Immature natural killer cell (primary cell): ENCODE data around the gene PTPRF. TPM values are rescaled to one million over a fixed set of nuclear protein-coding genes. Genes with fewer than 3 reads are reported as not detected.

Source experiments
- DNase-seq, 3 donors: peaks; one replicate each; pipeline ENCODE4 v3.0.0; 2022; ENCODE audit warnings: mixed read lengths in 1 of 3
- H3K27ac Mint-ChIP-seq, 6 donors: one replicate each; pipeline ENCODE4 v1.8.0; 2020; ENCODE audit warnings: mixed read lengths in 6 of 6, mild to moderate bottlenecking in 5 of 6, inconsistent platforms in 4 of 6, moderate library complexity in 3 of 6
- H3K27me3 Mint-ChIP-seq, 3 donors: one replicate each; pipeline ENCODE4 v1.8.0; 2020 to 2021; ENCODE audit warnings: low read depth in 3 of 3, mild to moderate bottlenecking in 3 of 3, mixed read lengths in 3 of 3, moderate library complexity in 3 of 3, inconsistent platforms in 1 of 3
- H3K36me3 Mint-ChIP-seq, 3 donors: one replicate each; pipeline ENCODE4 v1.8.0; 2020; ENCODE audit warnings: mixed read lengths in 3 of 3, inconsistent platforms in 2 of 3, mild to moderate bottlenecking in 2 of 3
- H3K4me1 Mint-ChIP-seq, 2 donors: one replicate each; pipeline ENCODE4 v1.8.0; 2020; ENCODE audit warnings: inconsistent platforms in 2 of 2, mild to moderate bottlenecking in 2 of 2, mixed read lengths in 2 of 2, moderate library complexity in 1 of 2
- H3K4me3 Mint-ChIP-seq, 5 donors: one replicate each; pipeline ENCODE4 v1.8.0; 2020; ENCODE audit warnings: mild to moderate bottlenecking in 5 of 5, mixed read lengths in 5 of 5, inconsistent platforms in 3 of 5, moderate library complexity in 3 of 5
- H3K9me3 Mint-ChIP-seq, 6 donors: one replicate each; pipeline ENCODE4 v1.8.0; 2020; ENCODE audit warnings: mild to moderate bottlenecking in 6 of 6, mixed read lengths in 6 of 6, inconsistent platforms in 4 of 6, moderate library complexity in 3 of 6
- polyA plus RNA-seq, 3 donors: library from polyadenylated mRNA; unstranded; fragments of 300-500 nt; fragmentation: Illumina TruSeq; gene quantifications; one replicate each; pipeline ENCODE4 v1.2.3, GENCODE V29; 2021

PTPRF gene
- polyA plus RNA-seq, 3 donors from 2014 or later, result not detected

DNA sequence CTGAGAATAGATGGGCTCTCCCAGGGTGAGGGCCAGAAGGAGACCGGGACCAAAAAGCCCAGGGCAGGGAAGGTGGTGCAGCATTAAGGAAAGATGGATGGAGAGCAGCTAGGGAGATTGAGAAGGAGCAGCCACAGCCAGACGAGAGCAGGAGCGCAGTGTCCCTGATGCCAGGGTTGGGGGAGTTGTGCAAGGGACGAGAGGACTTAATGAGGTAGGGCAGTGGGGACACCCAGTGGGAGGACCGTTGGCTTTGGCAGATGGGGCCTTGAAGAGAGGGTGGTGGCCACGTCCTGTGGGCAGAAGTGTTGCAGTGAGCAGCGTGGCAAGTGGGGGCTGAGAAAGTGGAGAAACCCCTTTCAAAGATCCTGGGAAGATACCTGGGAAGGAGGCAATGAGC is 81.3 kb downstream of the PTPRF start:
- DNase-seq, result no peak
- Mint-ChIP-seq H3K4me1 (no peaks in the 10 kb centered on the region), H3K27ac (no peak overlapping the region), H3K4me3 (peak overlapping the region in 1 of 5 donors; percentile 4), H3K27me3 (peaks cover 0 to 11% (median 0%) of the 10 kb centered on the region in 3 donors), H3K9me3 (no peaks in the 10 kb centered on the region), H3K36me3 (no peaks in the 10 kb centered on the region)

DNA sequence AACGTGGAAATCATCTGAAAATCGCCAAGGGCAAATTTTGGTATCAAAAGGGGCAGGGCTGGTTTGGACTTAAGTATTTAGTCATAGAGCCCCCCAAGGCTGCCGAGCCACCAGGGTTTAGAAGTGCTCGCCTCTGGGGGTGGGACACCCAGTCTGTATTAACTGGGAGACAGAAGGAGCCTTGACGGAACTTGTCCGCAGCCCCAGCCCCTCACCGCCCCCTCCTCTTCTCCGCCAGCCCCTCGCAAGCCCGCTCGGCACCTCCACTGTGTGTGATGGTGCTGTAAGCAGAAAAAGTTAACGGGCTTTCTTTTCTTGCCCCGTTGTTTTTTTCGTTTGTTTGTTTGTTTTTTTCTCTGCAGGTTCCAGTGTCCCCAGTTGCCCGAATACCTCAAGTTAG is 81.7 kb downstream of the PTPRF start:
- H3K27ac Mint-ChIP-seq, result no peak overlapping the region
- no peaks in the 10 kb centered on the region for H3K36me3 Mint-ChIP-seq
- H3K4me3 Mint-ChIP-seq, result no peak overlapping the region
- H3K4me1 Mint-ChIP-seq, result no peaks in the 10 kb centered on the region
- peaks cover 0 to 11% (median 0%) of the 10 kb centered on the region in 3 donors for H3K27me3 Mint-ChIP-seq
- no peak for DNase-seq
- no peaks in the 10 kb centered on the region for H3K9me3 Mint-ChIP-seq

- Mint-ChIP-seq H3K4me1 (no peaks in the 10 kb centered on the region), H3K4me3 (no peak overlapping the region), H3K27me3 (peaks cover 0 to 11% (median 0%) of the 10 kb centered on the region in 3 donors), H3K9me3 (no peaks in the 10 kb centered on the region), H3K27ac (no peak overlapping the region), H3K36me3 (no peaks in the 10 kb centered on the region)
- DNase-seq, result no peak
These were observed 82.6 kb downstream of the PTPRF start for GRCh38 chr1:43613075-43613942.

GRCh38 chr1:43614211-43614610 is 83.5 kb downstream of the PTPRF start:
- Mint-ChIP-seq H3K27ac (no peak overlapping the region), H3K36me3 (no peaks in the 10 kb centered on the region), H3K4me1 (no peaks in the 10 kb centered on the region), H3K4me3 (no peak overlapping the region), H3K27me3 (peaks cover 0 to 7% (median 0%) of the 10 kb centered on the region in 3 donors), H3K9me3 (no peaks in the 10 kb centered on the region)
- DNase-seq, result no peak

DNA sequence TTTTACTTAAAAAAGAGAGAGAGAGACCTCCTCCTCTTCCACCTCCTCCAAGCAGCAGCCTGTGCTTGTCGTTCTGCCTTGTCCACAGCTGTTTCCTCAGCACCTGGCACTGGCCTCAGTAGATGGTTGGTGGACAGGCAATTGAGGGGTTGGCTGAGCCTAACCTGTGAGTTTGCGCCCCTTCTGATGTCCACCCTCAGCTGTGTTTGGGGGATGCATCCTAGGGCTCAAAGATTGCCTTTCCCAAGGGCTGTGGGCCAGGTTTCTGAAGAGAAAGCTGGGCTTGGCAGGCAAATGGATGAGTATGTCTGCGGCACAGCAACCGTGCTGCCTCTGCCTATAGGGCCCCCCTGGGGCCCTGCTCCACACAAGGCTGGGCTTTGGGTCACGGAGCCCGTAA is 84.2 kb downstream of the PTPRF start:
- no peaks in the 10 kb centered on the region for H3K9me3 Mint-ChIP-seq
- H3K27me3 Mint-ChIP-seq, result peaks cover 0 to 7% (median 0%) of the 10 kb centered on the region in 3 donors
- no peak overlapping the region for H3K27ac Mint-ChIP-seq
- no peaks in the 10 kb centered on the region for H3K36me3 Mint-ChIP-seq
- no peak for DNase-seq
- H3K4me3 Mint-ChIP-seq, result no peak overlapping the region
- no peaks in the 10 kb centered on the region for H3K4me1 Mint-ChIP-seq

DNA sequence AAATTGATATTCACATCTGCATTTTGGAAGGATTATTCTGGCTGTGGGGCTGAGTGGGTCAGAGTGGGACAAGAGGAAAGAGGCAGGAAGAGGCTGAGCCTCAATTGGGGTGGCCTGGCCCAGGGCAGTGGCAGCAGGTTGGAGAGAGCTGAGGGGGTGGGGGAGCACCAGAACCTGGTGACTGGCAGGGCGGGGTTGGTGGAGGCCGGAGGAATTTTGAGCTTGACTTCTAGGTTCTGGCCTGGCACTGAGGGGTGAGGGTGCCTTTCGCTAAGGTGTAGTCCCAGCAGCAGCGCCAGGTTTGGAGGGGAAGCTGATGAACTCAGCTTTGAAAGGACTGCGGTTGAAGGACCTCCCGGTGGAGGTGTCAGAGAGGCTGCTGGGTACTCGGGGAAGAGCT is 85.7 kb downstream of the PTPRF start:
- Mint-ChIP-seq H3K36me3 (no peaks in the 10 kb centered on the region), H3K9me3 (no peaks in the 10 kb centered on the region), H3K27ac (no peak overlapping the region), H3K4me3 (no peak overlapping the region), H3K27me3 (peaks cover 0 to 2% (median 0%) of the 10 kb centered on the region in 3 donors), H3K4me1 (no peaks in the 10 kb centered on the region)
- no peak for DNase-seq

DNA sequence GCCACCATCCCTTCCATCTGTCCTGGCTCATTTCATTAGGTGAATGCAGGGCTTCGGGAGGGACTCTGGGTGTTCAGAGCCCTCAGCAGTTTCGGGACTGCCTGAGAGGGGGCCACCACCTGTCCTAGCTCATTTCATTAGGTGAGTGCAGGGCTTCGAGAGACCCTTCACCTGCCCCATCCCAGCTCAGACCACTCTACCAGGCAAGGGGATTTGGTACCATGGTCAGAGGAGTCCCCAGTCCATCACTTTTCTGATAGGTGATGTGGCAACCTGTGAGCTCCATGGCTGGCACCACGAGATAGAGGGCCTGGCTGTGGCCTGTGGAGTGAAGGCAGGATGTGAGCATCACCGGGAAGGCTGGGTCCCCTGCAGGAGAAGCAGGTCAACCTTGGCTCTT is 86.3 kb downstream of the PTPRF start:
- Mint-ChIP-seq H3K36me3 (no peaks in the 10 kb centered on the region), H3K9me3 (no peaks in the 10 kb centered on the region), H3K27ac (no peak overlapping the region), H3K27me3 (no peaks in the 10 kb centered on the region), H3K4me3 (no peak overlapping the region), H3K4me1 (no peaks in the 10 kb centered on the region)
- no peak for DNase-seq

DNA sequence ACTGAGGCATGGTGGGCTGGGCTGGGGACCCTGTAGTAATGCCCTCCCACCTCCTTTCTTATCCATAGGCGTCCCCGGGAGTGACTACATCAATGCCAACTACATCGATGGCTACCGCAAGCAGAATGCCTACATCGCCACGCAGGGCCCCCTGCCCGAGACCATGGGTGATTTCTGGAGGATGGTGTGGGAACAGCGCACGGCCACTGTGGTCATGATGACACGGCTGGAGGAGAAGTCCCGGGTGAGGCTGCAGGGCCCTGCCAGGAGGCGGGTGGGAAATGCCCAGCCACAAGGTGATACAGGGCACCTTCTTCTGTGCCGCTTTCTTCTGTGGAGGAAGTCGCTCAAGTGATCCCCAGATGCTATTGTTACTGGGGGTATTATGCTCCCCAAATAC is 87.0 kb downstream of the PTPRF start:
- no peak for DNase-seq
- no peaks in the 10 kb centered on the region for H3K9me3 Mint-ChIP-seq

GRCh38 chr1:43618521-43619313 is 88.0 kb downstream of the PTPRF start:
- no peaks in the 10 kb centered on the region for H3K27me3 Mint-ChIP-seq
- no peaks in the 10 kb centered on the region for H3K36me3 Mint-ChIP-seq
- no peaks in the 10 kb centered on the region for H3K4me1 Mint-ChIP-seq
- no peaks in the 10 kb centered on the region for H3K9me3 Mint-ChIP-seq
- no peak for DNase-seq
- no peak overlapping the region for H3K27ac Mint-ChIP-seq
- no peak overlapping the region for H3K4me3 Mint-ChIP-seq

More for the DNA sequence above, 87.0 kb downstream of the PTPRF start:
- no peaks in the 10 kb centered on the region for H3K27me3 Mint-ChIP-seq
- no peak overlapping the region for H3K4me3 Mint-ChIP-seq
- H3K36me3 Mint-ChIP-seq, result no peaks in the 10 kb centered on the region
- H3K27ac Mint-ChIP-seq, result no peak overlapping the region
- H3K4me1 Mint-ChIP-seq, result no peaks in the 10 kb centered on the region

DNA sequence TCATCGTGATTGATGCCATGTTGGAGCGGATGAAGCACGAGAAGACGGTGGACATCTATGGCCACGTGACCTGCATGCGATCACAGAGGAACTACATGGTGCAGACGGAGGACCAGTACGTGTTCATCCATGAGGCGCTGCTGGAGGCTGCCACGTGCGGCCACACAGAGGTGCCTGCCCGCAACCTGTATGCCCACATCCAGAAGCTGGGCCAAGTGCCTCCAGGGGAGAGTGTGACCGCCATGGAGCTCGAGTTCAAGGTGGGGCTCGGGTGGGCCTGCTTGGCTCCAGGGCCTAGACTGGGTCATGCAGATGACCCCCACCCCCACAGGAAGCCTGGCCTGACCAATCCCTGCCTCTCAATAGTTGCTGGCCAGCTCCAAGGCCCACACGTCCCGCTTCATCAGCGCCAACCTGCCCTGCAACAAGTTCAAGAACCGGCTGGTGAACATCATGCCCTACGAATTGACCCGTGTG is 88.7 kb downstream of the PTPRF start:
- Mint-ChIP-seq H3K4me1 (no peaks in the 10 kb centered on the region), H3K9me3 (no peaks in the 10 kb centered on the region), H3K4me3 (no peak overlapping the region), H3K27ac (no peak overlapping the region), H3K27me3 (peaks cover 0 to 2% (median 0%) of the 10 kb centered on the region in 3 donors), H3K36me3 (no peaks in the 10 kb centered on the region)
- DNase-seq, result no peak

- Mint-ChIP-seq H3K36me3 (no peaks in the 10 kb centered on the region), H3K4me1 (no peaks in the 10 kb centered on the region), H3K27ac (no peak overlapping the region), H3K27me3 (peaks cover 0 to 2% (median 0%) of the 10 kb centered on the region in 3 donors), H3K9me3 (no peaks in the 10 kb centered on the region), H3K4me3 (no peak overlapping the region)
- DNase-seq, result no peak
These were observed 89.6 kb downstream of the PTPRF start for GRCh38 chr1:43619996-43620920.

DNA sequence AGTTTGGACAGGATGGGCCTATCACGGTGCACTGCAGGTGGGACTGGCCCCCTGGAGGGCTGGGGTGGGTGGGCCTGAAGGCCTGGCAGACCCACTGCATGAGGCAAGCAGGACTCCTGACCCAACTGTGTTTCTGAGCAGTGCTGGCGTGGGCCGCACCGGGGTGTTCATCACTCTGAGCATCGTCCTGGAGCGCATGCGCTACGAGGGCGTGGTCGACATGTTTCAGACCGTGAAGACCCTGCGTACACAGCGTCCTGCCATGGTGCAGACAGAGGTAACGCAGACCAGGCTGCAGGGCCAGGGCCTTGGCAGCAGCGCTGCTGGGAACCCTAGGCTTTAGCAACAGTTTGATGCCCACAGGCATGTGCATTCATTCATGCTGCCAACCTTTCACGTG is 90.3 kb downstream of the PTPRF start:
- H3K9me3 Mint-ChIP-seq, result no peaks in the 10 kb centered on the region
- no peak overlapping the region for H3K4me3 Mint-ChIP-seq
- H3K27me3 Mint-ChIP-seq, result peaks cover 0 to 2% (median 0%) of the 10 kb centered on the region in 3 donors
- DNase-seq, result no peak
- H3K36me3 Mint-ChIP-seq, result no peaks in the 10 kb centered on the region
- H3K4me1 Mint-ChIP-seq, result no peaks in the 10 kb centered on the region
- H3K27ac Mint-ChIP-seq, result no peak overlapping the region

DNA sequence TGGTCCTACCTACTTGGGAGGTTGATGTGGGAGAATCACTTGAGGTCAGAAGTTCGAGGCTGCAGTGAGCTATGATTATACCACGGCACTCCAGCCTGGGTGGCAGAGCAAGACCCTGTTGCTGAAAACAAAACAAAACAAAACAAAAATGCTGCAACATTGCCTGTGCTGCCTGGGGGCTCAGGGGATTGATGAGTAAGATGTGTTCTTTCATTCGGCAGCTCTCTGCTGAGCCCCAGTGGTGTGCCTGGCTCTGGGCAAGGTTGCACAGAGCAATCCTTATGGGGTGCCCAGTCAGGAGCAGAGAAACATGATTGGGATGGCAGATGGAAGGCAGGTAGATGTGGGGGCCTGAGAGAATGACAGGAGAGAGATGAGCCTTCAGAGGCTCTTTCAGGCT is 90.7 kb downstream of the PTPRF start:
- H3K27me3 Mint-ChIP-seq, result peaks cover 0 to 2% (median 0%) of the 10 kb centered on the region in 3 donors
- no peak overlapping the region for H3K4me3 Mint-ChIP-seq
- no peaks in the 10 kb centered on the region for H3K4me1 Mint-ChIP-seq
- H3K9me3 Mint-ChIP-seq, result no peaks in the 10 kb centered on the region
- no peak for DNase-seq
- H3K36me3 Mint-ChIP-seq, result no peaks in the 10 kb centered on the region
- H3K27ac Mint-ChIP-seq, result no peak overlapping the region
